ENCODE results near the gene CLEC4A. TPM values are rescaled to one million over a fixed set of nuclear protein-coding genes. Genes with fewer than 3 reads are reported as not detected.

CLEC4A gene
- total RNA-seq, 1 donor from 2014 or later = 0.13 TPM

Other genes with a start within 250 kb of the CLEC4A start
- gene SLC2A3, start 187.4 kb upstream of the CLEC4A start, total RNA-seq = 17.2 and 36.9 TPM in 2 replicates
- gene FOXJ2, start 90.9 kb upstream of the CLEC4A start, total RNA-seq = 3.9 and 4.2 TPM in 2 replicates
- gene C3AR1, start 57.3 kb upstream of the CLEC4A start, total RNA-seq = 0.26 and 0.28 TPM in 2 replicates
- gene NECAP1, start 41.3 kb upstream of the CLEC4A start, total RNA-seq = 32.8 and 54.9 TPM in 2 replicates
- under 0.01 TPM in 1 of 2 replicates, not detected in the other for gene ZNF705A, start 33.4 kb downstream of the CLEC4A start, total RNA-seq
- 0.11 TPM in 1 of 2 replicates, not detected in the other for gene FAM90A1, start 104.0 kb downstream of the CLEC4A start, total RNA-seq